Skeletal muscle cell (primary cell): ENCODE data around the gene METTL6.
"Not testable (repeated sequence)": the region's sequence is repeated elsewhere in the genome, so short reads cannot be mapped to it uniquely, and the experiment has no call there.

Source experiments
- DNase-seq: peaks from one replicate; pipeline ENCODE4 v3.0.0-alpha.2; 2010; ENCODE audit warnings: low read depth
- H3K4me3 ChIP-seq: 2 replicates; pipeline ENCODE4 v1.5.1; 2011; ENCODE audit warnings: low read depth, mild to moderate bottlenecking, control low read depth, low read length, moderate library complexity

METTL6 gene

DNA sequence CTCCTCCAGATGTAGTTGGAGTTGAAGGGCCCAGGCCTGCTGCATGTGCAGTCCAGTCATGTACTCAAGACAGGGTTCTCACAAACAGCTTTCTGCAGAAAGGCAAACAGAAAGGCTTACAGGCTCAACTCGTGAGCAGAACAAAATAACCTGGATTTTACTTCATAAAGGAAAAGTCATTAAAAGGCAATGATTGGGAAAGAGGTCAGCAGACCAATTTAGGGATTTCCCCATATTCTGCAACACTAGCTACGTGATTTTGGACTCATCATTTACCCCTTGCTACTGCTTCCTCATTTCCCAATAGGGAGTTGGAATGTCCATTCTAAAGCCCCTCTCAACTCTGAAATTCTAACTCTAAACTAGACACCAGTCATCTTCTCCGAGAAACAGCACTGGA, 18.1 kb downstream of the METTL6 start:
- DNase-seq = no peak
- H3K4me3 ChIP-seq = no peak overlapping the region

GRCh38 chr3:15405448-15406050, 21.8 kb downstream of the METTL6 start:
- DNase-seq = peak; percentile 25
- no peak overlapping the region for H3K4me3 ChIP-seq

DNA sequence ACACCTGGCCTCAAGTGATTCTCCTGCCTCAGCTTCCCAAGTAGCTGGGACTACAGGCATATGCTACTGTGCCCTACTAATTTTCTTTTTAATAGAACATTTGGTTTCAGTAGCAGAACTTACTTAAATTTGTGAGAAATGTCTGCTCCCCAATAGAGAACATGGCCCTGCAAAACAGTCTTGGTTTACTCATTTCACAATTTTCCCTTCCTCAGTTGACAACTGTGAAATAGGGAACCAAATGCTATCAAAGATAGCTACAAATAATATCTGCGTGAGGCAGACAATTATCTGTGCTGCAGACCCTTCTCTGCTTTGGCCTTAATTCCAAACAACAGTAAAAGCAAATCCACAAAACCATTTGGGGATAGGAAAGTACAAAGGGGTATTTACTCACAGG, 22.6 kb downstream of the METTL6 start:
- no peak for DNase-seq
- no peak overlapping the region for H3K4me3 ChIP-seq

DNA sequence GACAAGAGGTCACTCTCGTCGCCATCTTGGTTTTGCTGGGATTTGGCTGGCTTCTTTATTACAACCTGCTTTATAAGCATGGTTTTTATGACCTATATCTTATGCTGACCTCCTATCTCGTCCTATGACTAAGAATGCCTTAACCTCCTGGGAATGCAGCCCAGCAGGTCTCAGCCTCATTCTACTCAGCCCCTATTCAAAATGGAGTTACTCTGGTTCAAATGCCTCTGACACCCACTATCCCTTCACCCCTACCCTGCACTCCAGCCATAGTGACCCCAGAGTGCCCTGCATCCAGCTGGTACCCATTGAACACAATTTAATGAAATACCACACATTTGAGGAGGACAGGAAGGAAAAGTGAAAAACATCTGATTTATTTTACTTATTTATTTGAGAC, 23.4 kb downstream of the METTL6 start:
- H3K4me3 ChIP-seq = no peak overlapping the region

DNA sequence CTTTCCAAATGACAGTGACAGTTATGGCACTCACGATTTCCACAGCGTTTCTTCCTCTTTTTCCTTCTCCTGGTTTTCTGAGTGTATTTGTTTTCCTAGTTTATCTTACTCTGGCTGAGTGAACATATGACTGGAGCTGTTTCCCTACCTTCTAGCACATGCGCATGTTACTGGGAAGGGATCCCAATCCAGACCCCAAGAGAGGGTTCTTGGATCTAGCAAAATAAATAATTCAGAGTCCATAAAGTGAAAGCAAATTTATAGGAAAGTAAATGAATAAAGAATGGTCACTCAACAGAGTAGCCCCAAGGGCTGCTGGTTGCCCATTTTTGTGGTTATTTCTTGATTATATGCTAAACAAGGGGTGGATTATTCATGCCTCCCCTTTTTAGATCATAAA, 23.8 kb downstream of the METTL6 start:
- H3K4me3 ChIP-seq = no peak overlapping the region
- no peak for DNase-seq

More for the DNA sequence above, 23.4 kb downstream of the METTL6 start:
- no peak for DNase-seq

DNA sequence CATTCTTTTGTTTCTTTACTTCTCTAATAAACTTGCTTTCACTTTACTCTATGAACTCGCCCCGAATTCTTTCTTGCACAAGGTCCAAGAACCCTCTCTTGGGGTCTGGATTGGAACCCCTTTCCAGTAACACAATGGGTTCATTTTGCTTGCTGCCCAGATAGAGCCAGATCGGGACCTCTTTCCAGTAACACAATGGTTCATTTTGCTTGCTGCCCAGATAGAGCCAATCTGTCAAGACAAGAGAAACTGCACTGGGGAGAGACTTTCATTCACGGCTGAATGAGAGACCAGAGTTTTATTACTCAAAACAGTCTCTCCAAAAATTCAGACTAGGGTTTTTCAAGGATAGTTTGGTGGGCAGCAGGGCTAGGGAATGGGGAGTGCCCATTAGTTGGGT, 25.4 kb downstream of the METTL6 start:
- H3K4me3 ChIP-seq = no peak overlapping the region
- no peak for DNase-seq

DNA sequence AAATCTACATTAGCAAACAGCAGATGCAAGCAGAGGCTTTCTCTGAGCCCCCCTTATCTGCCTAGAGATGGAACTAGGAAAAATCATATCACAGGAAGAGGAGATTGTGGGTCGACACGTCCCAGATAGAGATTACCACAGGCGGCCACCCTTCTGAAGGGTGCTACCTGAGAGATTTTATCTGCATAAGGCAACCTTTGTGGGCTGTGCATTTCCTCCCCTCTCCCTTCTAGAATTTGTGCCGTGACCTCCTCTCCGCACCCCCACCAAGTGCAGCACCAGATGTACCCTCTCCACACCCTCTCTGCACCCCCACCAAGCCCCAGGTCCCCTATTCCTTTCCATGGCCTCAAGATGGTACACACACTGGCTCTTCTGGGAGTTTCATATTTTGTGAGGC, 27.4 kb downstream of the METTL6 start:
- no peak overlapping the region for H3K4me3 ChIP-seq
- no peak for DNase-seq

- not testable (repeated sequence) for DNase-seq, H3K4me3 ChIP-seq
Measured at GRCh38 chr3:15398731-15399133, 28.6 kb downstream of the METTL6 start.

- not testable (repeated sequence) for H3K4me3 ChIP-seq
Measured at GRCh38 chr3:15393252-15393651, 34.1 kb downstream of the METTL6 start.

DNA sequence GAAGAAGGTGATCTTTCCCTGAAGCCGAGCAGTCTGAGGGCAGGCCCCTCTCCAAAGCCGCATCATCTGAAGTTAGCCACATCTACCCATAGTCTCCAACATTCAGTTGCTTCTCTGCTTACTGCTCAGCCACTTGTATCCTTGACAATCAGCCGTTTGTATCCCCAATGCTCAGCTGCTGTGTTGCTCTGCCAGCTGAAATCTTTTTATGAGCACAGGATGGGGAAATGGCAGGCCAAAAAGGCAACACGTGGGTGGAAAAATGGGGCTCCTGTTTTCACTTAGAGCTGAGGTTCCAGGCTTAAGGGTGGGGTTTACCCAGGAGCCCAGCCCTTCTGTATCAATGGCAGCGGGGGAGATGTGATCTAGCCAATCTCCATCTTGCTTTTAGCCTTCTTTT, 36.3 kb downstream of the METTL6 start:
- DNase-seq = no peak
- H3K4me3 ChIP-seq = no peak overlapping the region

More at GRCh38 chr3:15393252-15393651, 34.1 kb downstream of the METTL6 start:
- not testable (repeated sequence) for DNase-seq

DNA sequence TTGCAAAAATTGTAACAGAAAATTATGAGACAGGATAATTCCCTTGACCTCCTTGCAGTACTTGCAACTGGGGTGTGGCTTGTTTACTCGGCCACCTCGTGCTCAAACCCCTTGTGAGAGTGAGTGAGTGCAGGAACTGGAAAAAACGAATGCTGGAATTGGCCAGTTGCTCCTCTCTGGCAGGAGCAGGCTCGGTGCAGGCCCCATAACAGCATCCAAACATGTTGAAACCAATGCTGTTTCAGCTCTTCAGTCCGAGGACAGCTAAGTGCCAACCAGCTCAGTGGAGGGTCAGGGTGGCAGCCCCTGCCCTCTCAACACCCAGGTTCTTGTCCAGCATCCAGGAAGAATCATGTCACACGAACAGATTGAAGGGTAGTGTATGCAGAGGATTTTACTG, 36.9 kb downstream of the METTL6 start:
- no peak overlapping the region for H3K4me3 ChIP-seq
- DNase-seq = no peak

GRCh38 chr3:15388335-15388734, 39.0 kb downstream of the METTL6 start:
- DNase-seq, H3K4me3 ChIP-seq: not testable (repeated sequence)

- H3K4me3 ChIP-seq = no peak overlapping the region
- no peak for DNase-seq
Measured at GRCh38 chr3:15387735-15388134, 39.6 kb downstream of the METTL6 start.

GRCh38 chr3:15387171-15387581, 40.2 kb downstream of the METTL6 start:
- DNase-seq = no peak
- no peak overlapping the region for H3K4me3 ChIP-seq

GRCh38 chr3:15386654-15386955, 40.7 kb downstream of the METTL6 start:
- not testable (repeated sequence) for DNase-seq, H3K4me3 ChIP-seq

DNA sequence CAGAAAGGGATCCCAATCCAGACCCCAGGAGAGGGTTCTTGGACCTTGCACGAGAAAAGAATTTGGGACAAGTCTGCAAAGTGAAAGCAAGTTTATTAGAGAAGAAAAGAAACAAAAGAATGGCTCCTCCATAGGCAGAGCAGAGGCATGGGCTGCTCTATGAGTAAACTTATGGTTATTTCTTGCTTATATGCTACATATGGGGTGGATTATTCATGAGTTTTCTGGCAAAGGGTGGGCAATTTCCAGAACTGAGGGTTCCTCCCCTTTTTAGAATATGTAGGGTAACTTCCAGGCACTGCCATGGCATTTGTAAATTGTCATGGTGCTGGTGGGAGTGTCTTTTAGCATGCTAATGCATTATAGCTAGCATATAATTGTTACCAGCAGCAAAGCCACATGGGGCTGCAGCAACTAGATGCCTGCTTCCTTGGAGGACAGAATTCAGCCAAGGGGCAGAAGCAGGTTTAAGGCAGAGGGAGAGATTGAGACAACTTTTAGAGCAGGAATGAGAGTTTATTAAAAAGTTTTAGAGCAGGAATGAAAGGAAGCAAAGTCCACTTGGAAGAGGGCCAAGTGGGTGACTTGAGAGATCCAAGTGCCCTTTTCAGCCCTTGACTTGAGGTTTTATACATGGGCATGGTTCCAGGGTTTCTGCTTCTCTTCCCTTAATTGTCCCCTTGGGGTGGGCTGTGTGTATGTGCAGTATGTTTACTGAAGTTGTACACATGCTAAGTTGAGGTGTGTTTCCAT, 41.3 kb downstream of the METTL6 start:
- no peak for DNase-seq
- no peak overlapping the region for H3K4me3 ChIP-seq

GRCh38 chr3:15385238-15385695, 42.1 kb downstream of the METTL6 start:
- H3K4me3 ChIP-seq, DNase-seq: not testable (repeated sequence)

GRCh38 chr3:15384510-15385237, 42.7 kb downstream of the METTL6 start:
- no peak for DNase-seq
- no peak overlapping the region for H3K4me3 ChIP-seq

DNA sequence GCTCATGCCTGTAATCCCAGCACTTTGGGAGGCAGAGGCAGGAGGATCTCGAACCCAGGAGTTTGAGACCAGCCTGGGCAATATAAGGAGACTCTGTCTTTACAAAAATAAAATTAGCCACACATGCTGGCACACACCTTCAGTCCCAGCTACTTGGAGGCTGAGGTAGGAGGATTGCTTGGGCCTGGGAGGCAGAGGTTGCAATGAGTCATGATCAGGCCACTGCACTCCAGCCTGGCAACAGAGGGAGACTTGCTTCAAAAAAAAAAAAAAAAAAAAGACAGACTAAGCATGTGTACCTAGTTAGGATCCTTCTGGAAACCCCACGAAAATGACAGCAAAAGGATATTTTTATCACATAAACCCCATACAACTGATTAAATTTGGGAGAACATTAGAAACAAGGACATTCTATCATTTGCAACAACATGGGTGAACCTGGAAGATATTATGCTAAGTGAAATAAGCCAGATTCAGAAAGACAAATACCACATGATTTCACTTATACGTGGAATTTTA, 44.9 kb downstream of the METTL6 start:
- no peak for DNase-seq
- H3K4me3 ChIP-seq = no peak overlapping the region
